ENCODE data around the gene DMRT2.

Gene DMRT2

DNA sequence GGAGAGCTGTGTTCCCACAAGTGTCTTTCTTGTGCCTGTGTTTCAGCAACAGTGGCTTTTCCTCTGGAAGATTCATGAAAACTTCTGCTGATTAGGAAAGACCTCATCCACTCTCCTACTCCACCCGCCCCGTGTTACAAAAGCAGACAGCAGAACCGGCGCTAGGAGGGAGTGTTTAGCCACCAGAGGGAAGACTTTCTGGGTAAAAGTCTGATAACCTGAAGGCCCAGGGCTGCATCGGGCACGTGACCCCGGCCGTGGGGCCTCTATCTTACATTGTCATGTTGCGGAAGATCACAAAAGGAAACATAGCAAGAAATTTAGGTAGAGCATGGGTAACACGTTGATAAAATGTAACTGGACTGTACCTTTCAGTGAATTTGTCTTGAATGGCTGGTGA, 32.0 kb upstream of the DMRT2 start:
- TF ChIP-seq YY1 (IDR thresholded peaks at IDR 0.05; ENCODE audit: low read depth) (no peak), ZBTB7A (IDR thresholded peaks at IDR 0.05; ENCODE audit: low read depth) (no peak), TCF12 (IDR thresholded peaks at IDR 0.05; ENCODE audit: low read depth) (no peak), EP300 (IDR thresholded peaks at IDR 0.05; ENCODE audit: borderline replicate concordance) (no peak), CEBPB (IDR thresholded peaks at IDR 0.05) (no peak), NFIC (IDR thresholded peaks at IDR 0.05) (no peak), RAD21 (IDR thresholded peaks at IDR 0.05; ENCODE audit: low read depth) (no peak), TEAD4 (IDR thresholded peaks at IDR 0.05) (no peak), FOXM1 (IDR thresholded peaks at IDR 0.05; ENCODE audit: borderline replicate concordance, low read depth) (no peak), EGR1 (IDR thresholded peaks at IDR 0.05) (no peak), CREB1 (IDR thresholded peaks at IDR 0.05; ENCODE audit: low read depth) (no peak)
- TF ChIP-seq, protein P1, sequence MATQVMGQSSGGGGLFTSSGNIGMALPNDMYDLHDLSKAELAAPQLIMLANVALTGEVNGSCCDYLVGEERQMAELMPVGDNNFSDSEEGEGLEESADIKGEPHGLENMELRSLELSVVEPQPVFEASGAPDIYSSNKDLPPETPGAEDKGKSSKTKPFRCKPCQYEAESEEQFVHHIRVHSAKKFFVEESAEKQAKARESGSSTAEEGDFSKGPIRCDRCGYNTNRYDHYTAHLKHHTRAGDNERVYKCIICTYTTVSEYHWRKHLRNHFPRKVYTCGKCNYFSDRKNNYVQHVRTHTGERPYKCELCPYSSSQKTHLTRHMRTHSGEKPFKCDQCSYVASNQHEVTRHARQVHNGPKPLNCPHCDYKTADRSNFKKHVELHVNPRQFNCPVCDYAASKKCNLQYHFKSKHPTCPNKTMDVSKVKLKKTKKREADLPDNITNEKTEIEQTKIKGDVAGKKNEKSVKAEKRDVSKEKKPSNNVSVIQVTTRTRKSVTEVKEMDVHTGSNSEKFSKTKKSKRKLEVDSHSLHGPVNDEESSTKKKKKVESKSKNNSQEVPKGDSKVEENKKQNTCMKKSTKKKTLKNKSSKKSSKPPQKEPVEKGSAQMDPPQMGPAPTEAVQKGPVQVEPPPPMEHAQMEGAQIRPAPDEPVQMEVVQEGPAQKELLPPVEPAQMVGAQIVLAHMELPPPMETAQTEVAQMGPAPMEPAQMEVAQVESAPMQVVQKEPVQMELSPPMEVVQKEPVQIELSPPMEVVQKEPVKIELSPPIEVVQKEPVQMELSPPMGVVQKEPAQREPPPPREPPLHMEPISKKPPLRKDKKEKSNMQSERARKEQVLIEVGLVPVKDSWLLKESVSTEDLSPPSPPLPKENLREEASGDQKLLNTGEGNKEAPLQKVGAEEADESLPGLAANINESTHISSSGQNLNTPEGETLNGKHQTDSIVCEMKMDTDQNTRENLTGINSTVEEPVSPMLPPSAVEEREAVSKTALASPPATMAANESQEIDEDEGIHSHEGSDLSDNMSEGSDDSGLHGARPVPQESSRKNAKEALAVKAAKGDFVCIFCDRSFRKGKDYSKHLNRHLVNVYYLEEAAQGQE (IDR thresholded peaks at IDR 0.05; ENCODE audit: low read depth), result no peak
- TF ChIP-seq, protein P2, sequence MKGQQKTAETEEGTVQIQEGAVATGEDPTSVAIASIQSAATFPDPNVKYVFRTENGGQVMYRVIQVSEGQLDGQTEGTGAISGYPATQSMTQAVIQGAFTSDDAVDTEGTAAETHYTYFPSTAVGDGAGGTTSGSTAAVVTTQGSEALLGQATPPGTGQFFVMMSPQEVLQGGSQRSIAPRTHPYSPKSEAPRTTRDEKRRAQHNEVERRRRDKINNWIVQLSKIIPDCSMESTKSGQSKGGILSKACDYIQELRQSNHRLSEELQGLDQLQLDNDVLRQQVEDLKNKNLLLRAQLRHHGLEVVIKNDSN (IDR thresholded peaks at IDR 0.05), result no peak
- TF ChIP-seq, protein P3, sequence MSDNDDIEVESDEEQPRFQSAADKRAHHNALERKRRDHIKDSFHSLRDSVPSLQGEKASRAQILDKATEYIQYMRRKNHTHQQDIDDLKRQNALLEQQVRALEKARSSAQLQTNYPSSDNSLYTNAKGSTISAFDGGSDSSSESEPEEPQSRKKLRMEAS (IDR thresholded peaks at IDR 0.05), result no peak

DNA sequence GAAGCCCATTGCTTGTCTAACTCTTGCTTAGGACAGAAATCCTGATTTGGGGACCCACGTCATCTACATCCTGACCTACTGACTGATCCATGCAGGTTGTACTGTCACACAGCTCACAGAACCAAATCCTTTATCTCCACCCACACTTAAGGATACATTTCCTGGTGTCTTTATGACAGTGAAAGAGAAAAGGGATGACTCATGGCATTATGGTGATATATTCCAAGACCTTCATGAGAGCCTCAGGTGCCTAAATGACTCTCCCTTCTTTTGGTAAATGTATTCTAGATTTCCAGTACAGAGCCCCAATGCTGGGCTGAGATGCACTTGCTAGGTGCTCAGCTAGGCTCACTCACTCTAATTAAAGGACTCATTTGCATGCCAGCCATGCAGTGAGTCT, 26.0 kb upstream of the DMRT2 start:
- TF ChIP-seq, protein P3 (IDR thresholded peaks at IDR 0.05), result no peak
- TF ChIP-seq, protein P2 (IDR thresholded peaks at IDR 0.05), result no peak

DNA sequence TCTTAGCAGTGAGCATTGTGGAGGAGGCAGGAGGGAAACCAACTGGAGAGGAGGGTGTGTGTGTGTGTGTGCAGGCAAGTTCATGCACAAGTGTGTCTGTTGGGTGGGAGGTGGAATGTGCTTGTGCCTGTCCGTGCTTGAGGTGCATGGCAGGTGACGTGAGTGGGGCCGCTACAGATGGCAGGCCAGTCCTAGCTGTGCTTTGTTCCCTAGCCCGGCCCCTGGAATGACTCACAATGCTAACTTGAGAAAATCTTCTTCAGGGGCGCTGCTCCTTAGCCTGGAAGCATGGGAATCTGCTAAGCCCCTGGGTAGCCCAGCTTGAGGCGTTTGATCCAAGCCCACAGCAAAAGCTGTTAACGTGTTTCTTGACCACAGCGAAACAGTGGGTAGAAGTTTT, 25.0 kb upstream of the DMRT2 start:
- TF ChIP-seq EGR1 (IDR thresholded peaks at IDR 0.05), result no peak

DNA sequence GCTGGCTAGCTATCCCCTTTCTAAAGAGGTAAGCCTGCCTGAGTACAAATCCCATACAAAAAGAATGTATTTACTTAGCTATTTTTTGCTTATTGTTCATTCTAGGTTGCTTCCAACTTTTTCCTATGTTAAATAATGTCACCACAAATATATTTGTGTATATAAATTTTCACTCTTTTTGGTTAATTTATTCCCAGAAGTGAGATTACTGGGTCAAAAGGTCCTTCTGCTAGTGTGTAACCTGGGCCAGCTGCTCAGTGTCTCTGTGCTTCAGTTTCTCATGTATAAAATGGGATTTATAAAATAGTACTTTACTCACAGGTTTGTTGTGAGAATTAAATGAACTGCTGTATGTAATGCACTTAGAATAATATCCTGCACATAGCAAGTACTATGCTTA, 23.9 kb upstream of the DMRT2 start:
- TF ChIP-seq EP300 (IDR thresholded peaks at IDR 0.05; ENCODE audit: borderline replicate concordance) (no peak), CEBPB (IDR thresholded peaks at IDR 0.05) (no peak), FOXM1 (IDR thresholded peaks at IDR 0.05; ENCODE audit: borderline replicate concordance, low read depth) (no peak), TAF1 (IDR thresholded peaks at IDR 0.05; ENCODE audit: low read depth) (no peak), ZBTB7A (IDR thresholded peaks at IDR 0.05; ENCODE audit: low read depth) (no peak)
- TF ChIP-seq, protein P3 (IDR thresholded peaks at IDR 0.05), result no peak
- TF ChIP-seq, protein P1 (IDR thresholded peaks at IDR 0.05; ENCODE audit: low read depth), result no peak

DNA sequence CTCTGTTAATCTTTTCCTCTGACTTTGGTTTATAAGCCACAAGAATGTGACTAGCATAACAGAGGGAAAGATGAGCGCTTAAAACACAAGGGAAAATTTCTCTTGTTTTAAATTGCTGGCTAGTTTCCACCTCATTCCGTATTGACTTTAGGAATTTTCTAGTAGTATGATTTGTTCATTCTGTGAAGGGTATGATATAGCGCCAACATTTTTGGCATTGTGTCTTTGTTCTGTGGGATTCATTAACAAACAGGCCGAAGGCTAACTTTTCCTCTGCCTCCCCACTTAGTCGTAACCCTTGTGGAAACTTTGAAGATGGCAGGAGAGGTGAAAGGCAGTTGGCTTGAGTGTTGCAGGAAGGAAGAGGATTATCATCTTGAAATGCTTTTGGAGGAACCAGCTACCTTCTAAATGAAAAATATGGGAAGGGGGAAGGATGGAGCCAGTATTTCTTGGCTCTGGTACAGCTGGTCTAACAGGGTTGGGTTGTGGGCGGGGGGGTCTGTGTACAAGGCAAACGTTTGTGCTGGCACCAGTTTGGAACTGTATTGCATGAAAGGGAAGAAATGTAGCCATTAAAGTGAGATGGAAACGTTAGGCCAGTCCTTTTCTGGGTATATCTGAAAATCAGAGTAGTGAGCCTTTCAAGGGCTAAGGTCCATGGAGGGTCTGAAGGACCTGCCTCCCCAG, 21.5 kb upstream of the DMRT2 start:
- TF ChIP-seq YY1 (IDR thresholded peaks at IDR 0.05; ENCODE audit: low read depth), result no peak
- TF ChIP-seq ZBTB7A (IDR thresholded peaks at IDR 0.05; ENCODE audit: low read depth), result no peak
- no peak for TF ChIP-seq TAF1 (IDR thresholded peaks at IDR 0.05; ENCODE audit: low read depth)
- TF ChIP-seq CEBPB (IDR thresholded peaks at IDR 0.05), result no peak
- TF ChIP-seq FOXM1 (IDR thresholded peaks at IDR 0.05; ENCODE audit: borderline replicate concordance, low read depth), result no peak
- TF ChIP-seq RAD21 (IDR thresholded peaks at IDR 0.05; ENCODE audit: low read depth), result no peak
- TF ChIP-seq, protein P3 (IDR thresholded peaks at IDR 0.05), result no peak
- TF ChIP-seq, protein P1 (IDR thresholded peaks at IDR 0.05; ENCODE audit: low read depth), result no peak
- TF ChIP-seq, protein P2 (IDR thresholded peaks at IDR 0.05), result no peak
- no peak for TF ChIP-seq EGR1 (IDR thresholded peaks at IDR 0.05)
- TF ChIP-seq CREB1 (IDR thresholded peaks at IDR 0.05; ENCODE audit: low read depth), result no peak
- TF ChIP-seq EP300 (IDR thresholded peaks at IDR 0.05; ENCODE audit: borderline replicate concordance), result no peak
- no peak for TF ChIP-seq NFIC (IDR thresholded peaks at IDR 0.05)
- no peak for TF ChIP-seq TCF12 (IDR thresholded peaks at IDR 0.05; ENCODE audit: low read depth)
- no peak for TF ChIP-seq TEAD4 (IDR thresholded peaks at IDR 0.05)
